IPS-NIHi7 (cell line): ENCODE data around the gene TYW5.
A peak's percentile ranks its signal among the peaks of the same experiment; 100 is the strongest.
"Not testable (repeated sequence)": the region's sequence is repeated elsewhere in the genome, so short reads cannot be mapped to it uniquely, and the experiment has no call there.

ENCODE experiments used
- DNase-seq: peaks from one replicate; pipeline ENCODE4 v3.0.0; 2012; ENCODE audit warnings: mixed read lengths; ENCODE audit errors: extremely low spot score

The TYW5 gene

GRCh38 chr2:199922856-199923255, 32.4 kb downstream of the TYW5 start:
- no peak for DNase-seq

- no peak for DNase-seq
Observed at GRCh38 chr2:199916980-199917379, 38.3 kb downstream of the TYW5 start.

- DNase-seq, result no peak
Observed at GRCh38 chr2:199914372-199914958, 40.8 kb downstream of the TYW5 start.

- DNase-seq, result not testable (repeated sequence)
Observed at GRCh38 chr2:199912553-199913114, 42.7 kb downstream of the TYW5 start.

GRCh38 chr2:199911877-199912161, 43.5 kb downstream of the TYW5 start:
- no peak for DNase-seq

- DNase-seq, result peak; percentile 98
Observed at GRCh38 chr2:199911052-199911876, 44.0 kb downstream of the TYW5 start, which contains the start of gene C2orf69. Gene C2orf69 (plus strand): TSS chr2:199911293. CDS start chr2:199911439, 146 bp downstream.

- no peak for DNase-seq
Observed at GRCh38 chr2:199910338-199911051, 44.8 kb downstream of the TYW5 start.

GRCh38 chr2:199907008-199907714, 48.1 kb downstream of the TYW5 start:
- no peak for DNase-seq

- no peak for DNase-seq
Observed at GRCh38 chr2:199903111-199903510, 52.2 kb downstream of the TYW5 start.

GRCh38 chr2:199902486-199903110, 52.7 kb downstream of the TYW5 start:
- no peak for DNase-seq

- DNase-seq, result no peak
Observed at GRCh38 chr2:199901942-199902341, 53.3 kb downstream of the TYW5 start.

- DNase-seq, result no peak
Observed at GRCh38 chr2:199896617-199897016, 58.7 kb downstream of the TYW5 start.

GRCh38 chr2:199895406-199895805, 59.9 kb downstream of the TYW5 start:
- no peak for DNase-seq

- DNase-seq, result no peak
Observed at GRCh38 chr2:199883474-199884212, 71.6 kb downstream of the TYW5 start.

- DNase-seq, result no peak
Observed at GRCh38 chr2:199882667-199883066, 72.6 kb downstream of the TYW5 start.
